ENCODE data around the gene TJP2.

The TJP2 gene

DNA sequence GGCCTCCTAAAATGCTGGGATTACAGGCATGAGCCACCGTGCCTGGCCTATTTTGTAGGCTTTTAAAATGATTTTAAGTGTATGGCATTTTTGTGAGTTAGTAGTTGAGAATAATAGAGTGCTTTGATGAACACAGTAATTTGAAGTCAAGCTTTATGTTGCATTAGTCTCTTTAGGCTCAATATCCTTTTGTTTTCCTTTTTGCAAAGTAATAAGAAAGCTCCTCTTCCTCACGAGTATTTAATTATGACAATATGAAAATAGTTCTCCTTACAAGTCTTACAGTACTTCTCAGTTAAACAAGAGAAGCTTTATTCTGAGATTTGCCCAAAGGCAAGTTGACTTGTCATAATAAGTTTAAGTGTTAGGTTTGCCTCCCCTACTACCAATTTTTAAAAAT lies 69.0 kb downstream of the TJP2 start:
- H3K4me3 ChIP-seq (ENCODE audit: low read depth, low read length): no peak overlapping the region
- TF ChIP-seq, protein P1, sequence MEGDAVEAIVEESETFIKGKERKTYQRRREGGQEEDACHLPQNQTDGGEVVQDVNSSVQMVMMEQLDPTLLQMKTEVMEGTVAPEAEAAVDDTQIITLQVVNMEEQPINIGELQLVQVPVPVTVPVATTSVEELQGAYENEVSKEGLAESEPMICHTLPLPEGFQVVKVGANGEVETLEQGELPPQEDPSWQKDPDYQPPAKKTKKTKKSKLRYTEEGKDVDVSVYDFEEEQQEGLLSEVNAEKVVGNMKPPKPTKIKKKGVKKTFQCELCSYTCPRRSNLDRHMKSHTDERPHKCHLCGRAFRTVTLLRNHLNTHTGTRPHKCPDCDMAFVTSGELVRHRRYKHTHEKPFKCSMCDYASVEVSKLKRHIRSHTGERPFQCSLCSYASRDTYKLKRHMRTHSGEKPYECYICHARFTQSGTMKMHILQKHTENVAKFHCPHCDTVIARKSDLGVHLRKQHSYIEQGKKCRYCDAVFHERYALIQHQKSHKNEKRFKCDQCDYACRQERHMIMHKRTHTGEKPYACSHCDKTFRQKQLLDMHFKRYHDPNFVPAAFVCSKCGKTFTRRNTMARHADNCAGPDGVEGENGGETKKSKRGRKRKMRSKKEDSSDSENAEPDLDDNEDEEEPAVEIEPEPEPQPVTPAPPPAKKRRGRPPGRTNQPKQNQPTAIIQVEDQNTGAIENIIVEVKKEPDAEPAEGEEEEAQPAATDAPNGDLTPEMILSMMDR (IDR thresholded peaks at IDR 0.05; ENCODE audit: borderline replicate concordance, insufficient read depth, low read depth, low read length): no peak

DNA sequence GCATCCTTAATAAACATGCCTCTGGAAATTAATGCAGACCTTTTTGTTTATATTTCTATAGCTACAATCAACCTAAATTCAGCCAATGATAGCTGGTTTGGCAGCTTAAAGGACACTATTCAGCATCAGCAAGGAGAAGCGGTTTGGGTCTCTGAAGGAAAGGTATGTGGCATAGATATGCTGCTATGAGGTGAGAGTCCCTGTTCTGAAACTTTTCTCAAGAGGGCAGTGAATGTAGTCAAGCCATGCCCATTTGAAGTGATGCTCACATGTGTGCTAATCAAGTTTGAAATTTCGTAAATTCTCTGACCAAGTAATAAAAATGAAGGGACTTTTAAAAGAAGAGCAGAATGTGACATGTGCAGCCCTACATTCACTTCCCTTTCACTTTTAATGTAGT lies 72.6 kb downstream of the TJP2 start:
- TF ChIP-seq, protein P1 (IDR thresholded peaks at IDR 0.05; ENCODE audit: borderline replicate concordance, insufficient read depth, low read depth, low read length): no peak
- H3K4me3 ChIP-seq (ENCODE audit: low read depth, low read length): no peak overlapping the region

DNA sequence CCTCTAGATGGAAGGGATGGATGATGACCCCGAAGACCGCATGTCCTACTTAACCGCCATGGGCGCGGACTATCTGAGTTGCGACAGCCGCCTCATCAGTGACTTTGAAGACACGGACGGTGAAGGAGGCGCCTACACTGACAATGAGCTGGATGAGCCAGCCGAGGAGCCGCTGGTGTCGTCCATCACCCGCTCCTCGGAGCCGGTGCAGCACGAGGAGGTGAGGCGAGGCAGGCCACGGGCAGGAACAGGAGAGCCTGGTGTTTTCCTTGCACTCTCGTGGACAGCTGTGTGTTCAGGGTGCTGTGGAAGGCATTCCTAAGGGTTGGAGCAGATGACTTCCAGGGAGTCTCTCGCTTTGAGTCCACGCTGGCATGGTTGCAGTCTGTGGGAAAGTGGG lies 73.9 kb downstream of the TJP2 start:
- H3K4me3 ChIP-seq (ENCODE audit: low read depth, low read length): no peak overlapping the region
- TF ChIP-seq, protein P1 (IDR thresholded peaks at IDR 0.05; ENCODE audit: borderline replicate concordance, insufficient read depth, low read depth, low read length): no peak

DNA sequence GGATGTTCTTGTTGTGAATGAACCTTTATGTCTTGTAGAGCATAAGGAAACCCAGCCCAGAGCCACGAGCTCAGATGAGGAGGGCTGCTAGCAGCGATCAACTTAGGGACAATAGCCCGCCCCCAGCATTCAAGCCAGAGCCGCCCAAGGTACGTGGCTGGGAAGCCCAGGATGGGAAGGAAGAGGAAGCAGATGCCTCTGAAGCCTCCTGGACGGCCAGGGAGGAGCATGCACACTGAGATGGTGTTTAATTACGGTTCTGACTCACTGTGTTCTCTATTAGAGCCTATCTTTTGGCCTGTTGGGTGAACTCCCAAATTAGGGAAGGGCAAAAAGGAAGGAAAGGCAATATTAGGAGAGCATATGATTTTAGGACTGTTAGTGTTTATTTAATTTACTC lies 75.3 kb downstream of the TJP2 start:
- TF ChIP-seq, protein P1 (IDR thresholded peaks at IDR 0.05; ENCODE audit: borderline replicate concordance, insufficient read depth, low read depth, low read length): no peak
- H3K4me3 ChIP-seq (ENCODE audit: low read depth, low read length): no peak overlapping the region

DNA sequence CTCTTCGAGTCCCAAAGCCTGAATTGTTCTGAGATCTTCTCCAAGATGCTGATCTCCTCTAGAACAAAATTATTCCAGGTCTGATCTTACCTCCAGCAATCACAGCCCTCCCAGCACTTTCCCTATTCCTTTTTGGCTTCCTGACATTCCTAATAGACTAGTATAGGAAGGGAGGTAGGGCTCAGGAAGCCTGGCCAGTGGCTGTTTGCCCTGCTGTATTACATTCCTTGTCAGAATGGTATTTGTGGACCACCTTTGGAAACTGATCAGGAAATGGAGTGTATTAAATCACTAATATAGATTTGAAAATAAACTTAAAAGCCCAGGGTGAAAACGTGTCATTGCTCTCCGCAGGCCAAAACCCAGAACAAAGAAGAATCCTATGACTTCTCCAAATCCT lies 76.6 kb downstream of the TJP2 start:
- TF ChIP-seq, protein P1 (IDR thresholded peaks at IDR 0.05; ENCODE audit: borderline replicate concordance, insufficient read depth, low read depth, low read length): no peak
- no peak overlapping the region for H3K4me3 ChIP-seq (ENCODE audit: low read depth, low read length)

DNA sequence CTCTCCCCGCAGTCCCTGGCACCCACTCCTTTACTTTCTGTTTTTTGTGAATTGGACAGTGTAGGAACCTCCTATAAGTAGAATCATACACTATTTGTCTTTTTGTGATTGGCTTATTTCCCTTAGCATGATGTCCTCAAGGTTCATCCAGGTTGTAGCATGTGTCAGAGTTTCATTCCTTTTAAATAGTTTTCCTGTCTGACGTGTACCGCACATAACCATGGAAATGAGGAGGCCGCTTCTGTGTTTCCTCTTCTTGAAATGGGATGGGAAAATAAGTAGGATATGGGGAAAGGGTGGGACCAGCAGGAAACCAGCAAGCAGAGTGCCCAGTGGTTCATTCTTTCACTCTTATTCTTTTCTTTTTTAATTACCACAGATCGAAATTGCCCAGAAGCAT lies 78.4 kb downstream of the TJP2 start:
- TF ChIP-seq, protein P1 (IDR thresholded peaks at IDR 0.05; ENCODE audit: borderline replicate concordance, insufficient read depth, low read depth, low read length): no peak
- no peak overlapping the region for H3K4me3 ChIP-seq (ENCODE audit: low read depth, low read length)

DNA sequence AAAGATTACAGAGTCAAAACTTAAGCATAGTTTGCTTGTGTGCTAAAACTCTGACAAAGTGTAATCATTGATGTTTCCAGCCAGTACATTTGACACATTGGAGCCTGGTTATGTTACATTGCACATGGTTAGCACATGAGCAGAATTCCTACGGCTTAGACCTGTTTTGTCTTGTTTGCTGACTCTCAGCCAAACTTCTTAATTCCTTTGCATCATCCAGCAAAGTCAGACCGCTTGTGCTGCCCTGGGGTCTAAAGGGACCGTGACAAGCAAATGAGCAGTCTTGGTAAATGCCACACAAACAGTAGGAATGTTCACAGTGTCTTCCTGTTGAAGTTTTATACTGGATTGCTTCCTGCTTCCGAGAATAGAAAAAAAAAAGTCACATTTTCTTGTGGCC lies 79.0 kb downstream of the TJP2 start:
- H3K4me3 ChIP-seq (ENCODE audit: low read depth, low read length): no peak overlapping the region
- TF ChIP-seq, protein P1 (IDR thresholded peaks at IDR 0.05; ENCODE audit: borderline replicate concordance, insufficient read depth, low read depth, low read length): no peak
